Mammary epithelial cell (primary cell): ENCODE results near the gene COL9A2.
"Not testable (repeated sequence)": the region's sequence is repeated elsewhere in the genome, so short reads cannot be mapped to it uniquely, and the experiment has no call there.

Source experiments
- CTCF ChIP-seq, 2 donors: IDR thresholded peaks in 1 of 2; conservative IDR thresholded peaks in 1 of 2; 2 replicates each; pipeline ENCODE4 v1.5.1; 2011 to 2012; ENCODE audit warnings: inconsistent platforms in 2 of 2, low read length in 2 of 2, mild to moderate bottlenecking in 2 of 2, control low read depth in 1 of 2, low read depth in 1 of 2; ENCODE audit not compliant: insufficient read depth in 1 of 2; ENCODE audit errors: extremely low read depth in 1 of 2
- EZH2 ChIP-seq: IDR thresholded peaks from 2 replicates; pipeline ENCODE4 v1.6.1; 2012; ENCODE audit warnings: low read length, inconsistent platforms, borderline replicate concordance

- TF ChIP-seq CTCF (conservative IDR thresholded peaks at IDR 0.05 in 1 of 2, IDR thresholded peaks at IDR 0.05 in 1 of 2; ENCODE audit: extremely low read depth in 1 of 2, insufficient read depth in 1 of 2, low read depth in 1 of 2, low read length in 2 of 2); EZH2: not testable (repeated sequence)
Measured at GRCh38 chr1:40342381-40342717, 25.3 kb upstream of the COL9A2 start.
